PFSK-1 (cell line): ENCODE data around the gene PLK5.

Source experiments
- POLR2AphosphoS5 ChIP-seq: IDR thresholded peaks from 2 replicates; pipeline ENCODE4 v1.6.1; 2012; ENCODE audit warnings: low read depth, mild to moderate bottlenecking, control low read depth, low read length, moderate library complexity
- TAF1 ChIP-seq: IDR thresholded peaks from 2 replicates; pipeline ENCODE4 v1.6.1; 2012; ENCODE audit warnings: low read length, control low read depth, borderline replicate concordance; ENCODE audit not compliant: insufficient read depth
- TF ChIP-seq, protein P1 (sequence below), 2 experiments: IDR thresholded peaks; 2 replicates each; pipeline versions ENCODE4 v1.6.1 to v1.8.0; 2011 to 2012; ENCODE audit warnings: low read depth in 2 of 2, low read length in 2 of 2, control low read depth in 1 of 2, inconsistent platforms in 1 of 2, mild to moderate bottlenecking in 1 of 2, moderate library complexity in 1 of 2; ENCODE audit not compliant: insufficient read depth in 1 of 2

DNA sequence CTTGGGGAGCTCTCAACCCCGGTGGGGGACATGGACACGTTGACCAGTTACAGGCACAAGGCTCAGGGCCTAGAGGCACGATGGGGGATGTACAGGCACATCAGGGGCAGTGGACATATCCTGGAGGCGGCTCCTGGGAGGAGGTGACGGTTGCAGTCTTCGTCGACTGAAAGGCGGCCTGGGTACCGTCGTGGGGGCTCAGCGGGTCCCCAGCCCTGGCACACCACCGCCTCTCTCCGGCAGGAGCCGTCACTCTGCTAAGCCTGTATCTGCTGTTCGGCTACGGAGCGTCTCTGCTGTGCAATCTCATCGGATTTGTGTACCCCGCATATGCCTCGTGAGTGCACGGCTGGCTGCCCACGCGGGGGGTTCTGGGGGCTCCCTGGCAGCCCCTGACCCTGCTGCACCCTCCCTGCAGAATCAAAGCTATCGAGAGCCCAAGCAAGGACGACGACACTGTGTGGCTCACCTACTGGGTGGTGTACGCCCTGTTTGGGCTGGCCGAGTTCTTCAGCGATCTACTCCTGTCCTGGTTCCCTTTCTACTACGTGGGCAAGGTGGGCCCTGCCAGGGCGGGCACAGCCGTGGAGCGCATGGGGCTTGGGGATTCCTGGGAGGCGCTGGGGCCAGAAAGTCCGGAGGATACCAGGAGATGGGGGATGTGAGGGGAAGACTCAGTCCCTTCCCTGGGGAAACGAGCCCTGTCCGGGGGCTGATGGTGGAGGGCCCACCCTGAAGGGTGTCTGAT is 28.7 kb upstream of the PLK5 start:
- TF ChIP-seq POLR2AphosphoS5: no peak
- TF ChIP-seq, protein P1, sequence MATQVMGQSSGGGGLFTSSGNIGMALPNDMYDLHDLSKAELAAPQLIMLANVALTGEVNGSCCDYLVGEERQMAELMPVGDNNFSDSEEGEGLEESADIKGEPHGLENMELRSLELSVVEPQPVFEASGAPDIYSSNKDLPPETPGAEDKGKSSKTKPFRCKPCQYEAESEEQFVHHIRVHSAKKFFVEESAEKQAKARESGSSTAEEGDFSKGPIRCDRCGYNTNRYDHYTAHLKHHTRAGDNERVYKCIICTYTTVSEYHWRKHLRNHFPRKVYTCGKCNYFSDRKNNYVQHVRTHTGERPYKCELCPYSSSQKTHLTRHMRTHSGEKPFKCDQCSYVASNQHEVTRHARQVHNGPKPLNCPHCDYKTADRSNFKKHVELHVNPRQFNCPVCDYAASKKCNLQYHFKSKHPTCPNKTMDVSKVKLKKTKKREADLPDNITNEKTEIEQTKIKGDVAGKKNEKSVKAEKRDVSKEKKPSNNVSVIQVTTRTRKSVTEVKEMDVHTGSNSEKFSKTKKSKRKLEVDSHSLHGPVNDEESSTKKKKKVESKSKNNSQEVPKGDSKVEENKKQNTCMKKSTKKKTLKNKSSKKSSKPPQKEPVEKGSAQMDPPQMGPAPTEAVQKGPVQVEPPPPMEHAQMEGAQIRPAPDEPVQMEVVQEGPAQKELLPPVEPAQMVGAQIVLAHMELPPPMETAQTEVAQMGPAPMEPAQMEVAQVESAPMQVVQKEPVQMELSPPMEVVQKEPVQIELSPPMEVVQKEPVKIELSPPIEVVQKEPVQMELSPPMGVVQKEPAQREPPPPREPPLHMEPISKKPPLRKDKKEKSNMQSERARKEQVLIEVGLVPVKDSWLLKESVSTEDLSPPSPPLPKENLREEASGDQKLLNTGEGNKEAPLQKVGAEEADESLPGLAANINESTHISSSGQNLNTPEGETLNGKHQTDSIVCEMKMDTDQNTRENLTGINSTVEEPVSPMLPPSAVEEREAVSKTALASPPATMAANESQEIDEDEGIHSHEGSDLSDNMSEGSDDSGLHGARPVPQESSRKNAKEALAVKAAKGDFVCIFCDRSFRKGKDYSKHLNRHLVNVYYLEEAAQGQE (IDR thresholded peaks at IDR 0.05; ENCODE audit: insufficient read depth in 1 of 2, low read depth in 2 of 2, low read length in 2 of 2): no peak
- no peak for TF ChIP-seq TAF1
